GM12892 (cell line): ENCODE measurements around the gene DONSON.

Source experiments
- POLR2A ChIP-seq: IDR thresholded peaks from 2 replicates; pipeline ENCODE4 v1.6.1; 2011; ENCODE audit warnings: low read depth, low read length, control low read depth
- POLR2AphosphoS5 ChIP-seq: IDR thresholded peaks from 2 replicates; pipeline ENCODE4 v1.6.1; 2011; ENCODE audit warnings: low read depth, low read length, control low read depth
- TAF1 ChIP-seq: IDR thresholded peaks from 2 replicates; pipeline ENCODE4 v1.6.1; 2011; ENCODE audit warnings: low read depth, mild to moderate bottlenecking, control low read depth, low read length, borderline replicate concordance

DNA sequence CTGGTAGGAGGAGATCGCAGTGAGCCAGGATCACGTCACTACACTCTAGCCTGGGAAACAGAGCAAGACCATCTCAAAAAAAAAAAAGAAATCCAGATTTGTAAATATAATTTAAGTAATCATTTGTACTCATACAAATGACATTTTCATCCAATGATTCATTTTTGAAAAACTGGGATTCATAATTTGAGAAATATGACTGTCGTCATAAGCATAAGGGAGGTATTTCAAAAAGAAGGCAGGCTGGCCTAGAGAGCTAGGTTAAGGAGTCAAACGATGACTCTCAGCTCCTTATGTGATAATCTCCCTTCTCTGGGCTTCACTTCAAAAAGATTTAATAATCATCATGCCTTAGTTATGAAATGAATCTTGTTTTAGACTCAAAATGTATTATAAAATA is 48.9 kb downstream of the DONSON start:
- TF ChIP-seq TAF1 (no peak), POLR2A (no peak), POLR2AphosphoS5 (no peak)
